ENCODE data around the gene CCDC154.

CCDC154 gene

DNA sequence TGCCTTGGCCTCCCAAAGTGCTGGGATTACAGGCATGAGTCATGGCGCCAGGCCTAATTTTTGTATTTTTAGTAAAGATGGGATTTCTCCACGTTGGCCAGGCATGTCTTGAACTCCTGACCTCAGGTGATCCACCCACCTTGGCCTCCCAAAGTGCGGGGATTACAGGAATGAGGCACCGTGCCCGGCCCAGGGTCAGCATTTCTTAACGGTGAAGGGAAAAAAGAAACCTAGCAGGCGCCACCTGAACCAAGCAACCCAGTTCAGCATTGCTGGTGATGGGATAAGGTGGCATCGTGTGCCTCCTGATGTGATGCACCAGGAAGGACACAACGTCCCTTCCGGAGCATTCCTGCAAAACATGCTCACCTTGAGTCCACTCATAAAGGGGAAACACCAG is 32.7 kb upstream of the CCDC154 start:
- Histone ChIP-seq H3F3A (ENCODE audit: insufficient read depth) (peaks cover 3% of the 10 kb centered on the region; the same call in 1 of the 2 replicates), H2AFZ (ENCODE audit: low read depth, low read length, severe bottlenecking) (no peak overlapping the region), H3K79me2 (ENCODE audit: insufficient read depth, low read length) (peaks cover 13% of the 10 kb centered on the region; the same call in 1 of the 2 replicates), H3K9ac (ENCODE audit: low read length) (no peak overlapping the region), H3K27ac (ENCODE audit: low read depth, low read length) (no peak overlapping the region), H3K9me2 (replicated peaks; ENCODE audit: insufficient read depth, low read length) (no peaks in the 10 kb centered on the region), H3K9me3 (ENCODE audit: insufficient read depth, low read length) (no peaks in the 10 kb centered on the region), H3K36me3 (ENCODE audit: low read length) (no peaks in the 10 kb centered on the region), H3K27me3 (ENCODE audit: low read length) (no peaks in the 10 kb centered on the region), H3K4me2 (ENCODE audit: low read depth, low read length, poor library complexity, severe bottlenecking) (no peak overlapping the region), H4K20me1 (ENCODE audit: low read depth, low read length) (no peaks in the 10 kb centered on the region), H3K4me3 (ENCODE audit: insufficient read depth, low read length, poor library complexity, severe bottlenecking) (no peak overlapping the region)
- TF ChIP-seq, protein P1, sequence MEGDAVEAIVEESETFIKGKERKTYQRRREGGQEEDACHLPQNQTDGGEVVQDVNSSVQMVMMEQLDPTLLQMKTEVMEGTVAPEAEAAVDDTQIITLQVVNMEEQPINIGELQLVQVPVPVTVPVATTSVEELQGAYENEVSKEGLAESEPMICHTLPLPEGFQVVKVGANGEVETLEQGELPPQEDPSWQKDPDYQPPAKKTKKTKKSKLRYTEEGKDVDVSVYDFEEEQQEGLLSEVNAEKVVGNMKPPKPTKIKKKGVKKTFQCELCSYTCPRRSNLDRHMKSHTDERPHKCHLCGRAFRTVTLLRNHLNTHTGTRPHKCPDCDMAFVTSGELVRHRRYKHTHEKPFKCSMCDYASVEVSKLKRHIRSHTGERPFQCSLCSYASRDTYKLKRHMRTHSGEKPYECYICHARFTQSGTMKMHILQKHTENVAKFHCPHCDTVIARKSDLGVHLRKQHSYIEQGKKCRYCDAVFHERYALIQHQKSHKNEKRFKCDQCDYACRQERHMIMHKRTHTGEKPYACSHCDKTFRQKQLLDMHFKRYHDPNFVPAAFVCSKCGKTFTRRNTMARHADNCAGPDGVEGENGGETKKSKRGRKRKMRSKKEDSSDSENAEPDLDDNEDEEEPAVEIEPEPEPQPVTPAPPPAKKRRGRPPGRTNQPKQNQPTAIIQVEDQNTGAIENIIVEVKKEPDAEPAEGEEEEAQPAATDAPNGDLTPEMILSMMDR (IDR thresholded peaks at IDR 0.05; ENCODE audit: insufficient read depth, low read length, poor library complexity, severe bottlenecking): no peak
- no peak for TF ChIP-seq EZH2phosphoT487 (conservative IDR thresholded peaks at IDR 0.05; ENCODE audit: low read length)

DNA sequence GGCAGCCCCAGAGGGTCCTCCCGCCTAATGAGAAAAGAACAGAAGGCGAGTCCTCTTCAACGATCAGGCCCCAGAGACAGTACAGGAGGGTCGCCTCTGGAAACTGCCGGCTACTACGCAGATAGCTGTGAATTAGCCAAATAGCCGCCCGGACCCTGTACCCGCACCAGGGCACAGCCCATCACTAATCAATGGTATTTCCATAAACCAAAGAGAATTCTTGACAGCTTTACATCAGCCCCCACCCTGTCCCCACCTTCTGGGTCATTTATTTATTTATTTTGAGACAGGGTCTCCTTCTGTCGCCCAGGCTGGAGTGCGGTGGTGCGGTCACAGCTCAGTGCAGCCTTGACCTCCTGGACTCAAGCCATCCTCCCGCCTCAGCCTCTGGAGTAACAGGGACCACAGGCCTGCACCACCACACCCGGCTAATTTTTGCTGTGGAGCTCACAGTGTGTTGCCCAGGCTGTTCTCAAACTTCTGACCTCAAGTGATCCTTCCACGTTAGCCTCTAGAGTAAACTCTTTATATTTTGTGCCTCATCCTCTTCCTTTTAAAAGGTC is 31.3 kb upstream of the CCDC154 start:
- TF ChIP-seq, protein P1 (IDR thresholded peaks at IDR 0.05; ENCODE audit: insufficient read depth, low read length, poor library complexity, severe bottlenecking): no peak
- TF ChIP-seq EZH2phosphoT487 (conservative IDR thresholded peaks at IDR 0.05; ENCODE audit: low read length): no peak
- Histone ChIP-seq H3K9me2 (replicated peaks; ENCODE audit: insufficient read depth, low read length) (no peaks in the 10 kb centered on the region), H3K36me3 (ENCODE audit: low read length) (no peaks in the 10 kb centered on the region), H3F3A (ENCODE audit: insufficient read depth) (peaks cover 3% of the 10 kb centered on the region; the same call in 1 of the 2 replicates), H4K20me1 (ENCODE audit: low read depth, low read length) (no peaks in the 10 kb centered on the region), H3K4me2 (ENCODE audit: low read depth, low read length, poor library complexity, severe bottlenecking) (peak overlapping the region; percentile 88), H3K9me3 (ENCODE audit: insufficient read depth, low read length) (no peaks in the 10 kb centered on the region), H3K79me2 (ENCODE audit: insufficient read depth, low read length) (peaks cover 13% of the 10 kb centered on the region; the same call in 1 of the 2 replicates), H2AFZ (ENCODE audit: low read depth, low read length, severe bottlenecking) (peak overlapping the region; percentile 94), H3K27ac (ENCODE audit: low read depth, low read length) (peak overlapping the region; percentile 58; the same call in 1 of the 2 replicates), H3K9ac (ENCODE audit: low read length) (peak overlapping the region; percentile 98), H3K4me3 (ENCODE audit: insufficient read depth, low read length, poor library complexity, severe bottlenecking) (peak overlapping the region; percentile 89), H3K27me3 (ENCODE audit: low read length) (no peaks in the 10 kb centered on the region)

DNA sequence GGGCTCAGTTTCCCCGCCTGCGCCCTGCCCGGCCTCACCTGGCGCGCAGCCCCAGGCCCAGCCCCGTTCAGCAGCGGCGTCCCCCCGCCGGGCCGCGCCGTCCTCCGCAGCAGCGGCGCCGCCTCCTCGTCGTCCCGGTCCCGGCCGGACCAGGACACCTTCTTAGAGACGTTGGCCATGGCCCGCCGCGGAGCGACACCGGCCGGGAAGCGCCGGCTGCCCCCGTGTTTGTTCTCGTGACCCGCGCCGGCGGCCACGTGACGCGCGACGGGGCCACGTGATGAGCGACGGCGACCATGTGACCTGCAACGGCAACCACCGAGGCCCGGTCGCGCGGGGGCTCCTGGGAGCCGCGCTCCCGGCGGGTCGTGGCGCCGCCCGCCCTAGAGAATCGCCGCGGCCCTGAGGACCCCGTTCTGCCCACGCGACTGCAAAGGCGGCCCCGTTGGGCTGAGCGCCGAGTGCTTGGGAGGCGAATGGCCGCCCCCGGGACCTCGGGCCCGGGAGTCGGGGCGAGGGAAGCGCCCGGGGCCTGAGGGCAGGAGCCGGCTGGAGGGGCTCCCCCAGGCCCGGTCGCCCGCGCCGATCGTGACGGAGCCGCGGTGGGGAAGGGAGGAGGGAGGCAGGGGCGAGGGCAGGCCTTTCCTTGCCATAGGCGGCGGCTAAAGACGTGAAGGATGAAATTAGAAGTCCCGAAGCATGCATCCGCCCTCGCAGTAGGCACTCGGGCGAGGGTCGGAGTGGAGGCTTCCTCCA is 30.6 kb upstream of the CCDC154 start, which contains the start of gene CLCN7:
CLCN7 (minus strand) TSS at position 233 of the 756 bp plus-strand sequence; CDS start at position 179, 54 bp downstream.
- no peak for TF ChIP-seq EZH2phosphoT487 (conservative IDR thresholded peaks at IDR 0.05; ENCODE audit: low read length)
- TF ChIP-seq, protein P1 (IDR thresholded peaks at IDR 0.05; ENCODE audit: insufficient read depth, low read length, poor library complexity, severe bottlenecking): no peak
- Histone ChIP-seq H3F3A (ENCODE audit: insufficient read depth) (no peaks in the 10 kb centered on the region), H4K20me1 (ENCODE audit: low read depth, low read length) (no peaks in the 10 kb centered on the region), H3K9me3 (ENCODE audit: insufficient read depth, low read length) (no peaks in the 10 kb centered on the region), H3K4me3 (ENCODE audit: insufficient read depth, low read length, poor library complexity, severe bottlenecking) (peak within 1 kb of the TSS; percentile 89), H3K27me3 (ENCODE audit: low read length) (no peaks in the 10 kb centered on the region), H3K9me2 (replicated peaks; ENCODE audit: insufficient read depth, low read length) (no peaks in the 10 kb centered on the region), H3K36me3 (ENCODE audit: low read length) (no peaks in the 10 kb centered on the region), H3K27ac (ENCODE audit: low read depth, low read length) (peak within 1 kb of the TSS; percentile 58), H2AFZ (ENCODE audit: low read depth, low read length, severe bottlenecking) (peak within 1 kb of the TSS; percentile 94), H3K9ac (ENCODE audit: low read length) (peak within 1 kb of the TSS; percentile 98), H3K79me2 (ENCODE audit: insufficient read depth, low read length) (peaks cover 18% of the 10 kb centered on the region; the same call in 1 of the 2 replicates), H3K4me2 (ENCODE audit: low read depth, low read length, poor library complexity, severe bottlenecking) (peak within 1 kb of the TSS; percentile 88)
